Activated naive CD4-positive, alpha-beta T cell (primary cell): Measurements from ENCODE around the gene AUTS2.

ENCODE experiments used
- DNase-seq, 4 experiments: peaks; one replicate each; lab custom pipeline; 2025; lab: John Stamatoyannopoulos, UW

The AUTS2 gene

DNA sequence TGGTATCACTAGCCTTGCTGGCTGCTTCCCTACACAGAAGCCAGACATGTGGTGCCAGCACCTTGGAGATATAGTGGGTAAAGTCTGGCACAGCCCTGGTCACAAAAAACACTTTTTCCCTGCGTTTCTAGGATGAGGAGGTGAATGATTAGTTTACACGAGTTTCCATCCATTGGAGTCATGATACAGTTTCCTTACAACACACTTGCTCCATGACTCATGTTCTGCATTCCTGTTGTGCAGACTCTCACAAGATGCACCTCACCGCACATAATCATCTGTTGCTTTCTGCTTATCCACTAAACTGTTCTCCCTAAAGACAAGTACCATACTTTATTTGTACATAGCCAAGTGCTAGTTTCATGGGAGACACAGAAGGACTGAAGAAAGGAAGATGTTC, 786.6 kb downstream of the AUTS2 start:
- DNase-seq, result no peak

DNA sequence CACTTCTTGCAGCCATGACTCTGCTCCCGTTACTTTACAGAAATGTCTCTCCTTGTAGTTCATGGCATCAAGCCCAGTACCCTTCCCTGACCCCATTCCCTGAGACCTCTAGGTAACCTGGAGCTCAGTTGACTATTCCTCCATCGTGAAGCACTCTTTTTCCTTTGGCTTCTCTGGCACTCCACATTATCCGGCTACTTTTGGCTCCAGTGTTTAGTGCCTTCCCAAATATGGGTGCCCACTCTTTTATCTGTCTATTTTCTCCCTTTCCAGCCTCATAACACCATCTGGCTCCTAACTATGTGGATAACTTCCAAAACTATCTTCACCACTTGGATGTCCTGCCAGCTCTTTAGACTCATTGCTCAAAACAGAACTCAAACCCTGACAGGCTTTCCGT, 788.9 kb downstream of the AUTS2 start:
- no peak for DNase-seq

DNA sequence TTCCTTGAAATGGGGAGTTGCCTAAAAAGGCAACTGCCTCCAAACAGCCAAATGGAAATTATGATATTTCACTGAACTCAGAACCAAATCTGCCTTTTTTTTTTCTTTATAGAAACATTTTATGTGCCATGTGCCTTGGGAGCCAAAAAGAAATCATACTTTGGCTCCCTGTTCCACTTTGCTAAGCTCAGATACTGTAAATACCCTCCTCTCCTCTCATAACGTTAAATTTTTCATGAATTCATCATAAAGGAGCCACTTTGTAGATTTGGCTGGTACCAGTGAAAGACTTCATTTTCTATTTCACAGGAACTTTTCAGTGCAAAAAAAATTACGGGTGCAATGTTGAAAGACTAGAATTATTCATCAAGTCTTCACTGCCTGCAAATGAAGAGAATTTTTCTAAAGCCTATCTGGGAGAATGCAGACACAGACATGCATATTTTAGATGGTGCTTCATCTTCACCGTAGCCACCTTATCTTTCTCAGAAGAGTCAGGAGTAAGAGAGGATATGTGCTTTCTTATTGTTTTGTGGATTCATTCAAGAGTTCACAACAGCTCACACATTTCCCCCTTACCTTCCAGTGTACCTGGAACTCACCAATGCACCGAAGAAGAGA, 791.4 kb downstream of the AUTS2 start:
- DNase-seq, result no peak

DNA sequence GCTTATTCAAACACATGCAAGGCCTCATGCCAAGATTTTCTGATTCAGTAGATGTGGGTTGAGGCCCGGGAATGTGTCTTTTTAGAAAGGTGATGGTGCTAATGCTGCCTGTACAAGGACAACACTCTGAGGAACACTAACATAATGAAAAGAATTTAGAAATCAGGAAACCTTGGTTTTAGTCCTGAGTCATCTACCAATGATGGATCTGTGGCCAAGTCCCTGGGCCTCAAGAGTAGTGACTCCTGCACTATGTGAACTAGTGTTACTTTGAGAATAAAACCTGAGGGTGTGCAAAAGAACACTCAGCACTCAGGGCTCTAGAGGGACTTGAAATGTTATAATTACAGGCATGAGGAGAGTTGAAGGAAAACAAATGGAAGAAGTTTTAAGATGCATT, 792.0 kb downstream of the AUTS2 start:
- DNase-seq, result no peak

DNA sequence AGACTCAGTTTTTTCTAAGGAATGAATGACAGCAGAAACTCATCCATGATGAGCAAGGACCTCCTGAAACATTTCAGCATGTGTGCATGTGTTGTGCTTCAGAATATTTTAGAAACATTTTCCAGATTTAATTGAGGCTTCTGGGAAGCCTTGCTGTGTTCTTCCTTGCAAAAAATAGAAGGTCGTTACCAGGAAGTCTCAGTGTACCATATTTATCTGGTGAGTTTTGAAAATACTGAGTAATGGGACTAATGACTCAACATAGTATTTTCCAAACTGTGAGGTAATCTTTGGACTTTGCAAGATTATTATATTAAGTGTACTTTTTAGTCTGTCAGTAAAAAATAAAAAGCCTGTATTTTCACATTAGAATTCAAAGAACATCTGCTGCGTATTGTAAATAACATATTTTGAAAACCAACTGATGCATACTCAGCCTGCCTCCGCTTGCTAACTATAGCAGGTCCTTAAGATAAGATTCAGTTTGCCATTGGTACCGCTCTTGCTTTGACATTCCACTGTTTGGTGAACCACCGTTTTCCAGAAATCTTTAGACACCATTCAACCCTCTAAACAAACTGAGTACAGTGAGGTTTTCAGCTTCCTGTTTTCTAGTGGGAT, 794.1 kb downstream of the AUTS2 start:
- no peak for DNase-seq

DNA sequence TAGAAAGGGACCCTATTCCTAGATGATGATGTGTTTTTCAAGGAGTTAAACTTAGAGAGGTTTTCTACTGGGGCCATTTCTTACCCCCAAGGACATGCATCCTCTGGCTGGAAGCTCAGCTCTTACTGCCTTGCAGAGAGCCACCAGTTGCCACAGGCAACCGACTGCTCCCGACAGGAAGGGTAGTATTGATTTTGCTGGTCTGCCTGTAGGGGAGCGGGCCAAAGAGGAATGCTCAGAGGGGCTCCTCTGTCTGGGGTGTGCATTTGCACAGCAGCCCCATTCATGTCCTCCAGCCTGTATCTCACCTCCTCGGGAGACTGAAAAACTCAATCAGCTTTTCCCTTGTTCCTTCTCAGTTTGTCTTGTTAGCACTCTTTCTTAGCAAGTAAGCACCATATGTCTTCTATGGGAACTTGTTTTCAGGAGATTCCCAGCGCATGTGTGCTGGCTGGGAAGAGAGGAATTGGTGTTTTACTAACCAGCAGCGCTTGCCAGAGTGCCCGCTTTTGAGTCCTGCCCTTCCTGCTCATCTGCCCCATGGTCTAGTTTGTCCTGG, 794.7 kb downstream of the AUTS2 start:
- no peak for DNase-seq

DNA sequence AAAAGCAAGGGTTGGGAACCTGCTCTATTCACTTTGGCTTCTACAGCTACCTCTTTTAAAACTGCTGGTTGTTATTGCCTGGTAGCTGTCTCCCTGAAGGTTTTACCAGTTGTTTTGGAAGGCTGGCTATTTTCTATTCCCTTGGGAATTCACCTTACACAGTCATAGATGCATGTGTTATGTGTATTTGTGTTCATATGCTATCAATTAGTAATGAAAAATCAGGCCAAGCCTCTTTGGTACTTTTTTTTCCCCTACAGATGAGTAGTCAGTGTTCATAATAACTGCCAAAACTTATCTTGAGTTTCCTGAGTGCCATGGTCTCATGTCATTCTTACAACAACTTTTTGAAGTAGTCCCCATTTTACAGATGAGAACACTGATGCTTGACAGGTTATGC, 795.7 kb downstream of the AUTS2 start:
- no peak for DNase-seq

DNA sequence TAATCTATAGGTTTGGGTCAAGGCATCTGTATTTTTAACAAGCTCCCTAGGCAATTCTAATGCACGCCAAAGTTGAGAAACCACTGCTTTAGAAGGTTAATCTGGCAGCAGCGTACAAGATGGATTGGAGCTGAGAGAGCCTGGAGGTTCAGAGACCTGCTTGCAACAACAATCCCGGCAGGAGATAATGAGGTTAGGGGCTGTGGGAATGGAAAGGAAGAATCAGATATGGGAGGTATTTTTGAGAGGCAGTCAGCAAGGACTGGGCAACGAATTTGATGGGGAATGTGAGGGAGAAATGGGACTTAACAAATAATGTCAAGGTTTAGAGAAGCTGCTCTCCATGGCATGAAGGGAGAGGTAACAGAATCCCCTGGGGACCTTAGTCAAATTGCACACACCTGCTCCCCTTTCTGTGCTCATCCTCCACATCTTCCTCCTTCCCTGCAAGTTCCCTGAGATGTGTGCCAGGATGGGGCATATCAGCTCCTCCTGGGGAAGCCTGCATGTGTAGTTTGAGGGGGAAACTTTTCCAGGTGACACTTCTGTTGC, 802.6 kb downstream of the AUTS2 start:
- DNase-seq, result no peak

DNA sequence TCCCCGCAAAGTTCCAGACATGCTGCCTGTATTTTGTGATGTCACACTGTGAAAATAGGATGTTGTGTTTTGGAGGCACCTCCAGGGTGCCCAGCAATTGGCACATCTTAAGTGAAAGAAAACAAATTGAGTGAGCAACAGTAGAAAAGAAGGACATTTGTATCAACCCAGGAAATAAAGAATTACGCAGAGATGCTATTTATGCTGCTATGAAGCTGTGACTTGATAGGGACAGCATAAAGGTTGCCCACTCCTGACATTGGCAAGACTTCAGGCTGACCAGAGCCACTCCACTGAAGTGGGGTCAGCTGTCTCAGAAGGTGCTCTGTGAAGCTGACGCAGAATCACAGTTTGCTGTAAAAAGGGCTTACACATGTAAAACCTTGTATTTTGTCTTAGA, 803.8 kb downstream of the AUTS2 start:
- no peak for DNase-seq

DNA sequence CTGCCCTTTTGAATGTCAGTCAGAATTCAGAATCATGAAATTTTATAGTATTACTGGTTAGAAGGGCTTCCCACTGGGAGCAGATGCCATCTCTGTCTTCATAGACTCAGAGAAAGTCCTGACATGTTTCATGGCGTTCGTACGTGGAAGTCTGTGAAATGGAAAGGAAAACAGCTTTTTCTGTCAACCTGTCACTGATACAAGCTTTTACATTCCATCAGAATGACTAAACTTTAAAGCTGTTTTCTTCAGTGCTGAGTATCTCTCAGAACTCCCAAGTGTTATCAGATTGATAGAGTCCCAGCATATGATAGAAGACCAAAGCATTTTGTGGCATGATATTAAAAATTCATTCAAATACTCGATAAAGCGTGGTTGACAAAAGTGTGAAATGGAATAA, 807.0 kb downstream of the AUTS2 start:
- no peak for DNase-seq

DNA sequence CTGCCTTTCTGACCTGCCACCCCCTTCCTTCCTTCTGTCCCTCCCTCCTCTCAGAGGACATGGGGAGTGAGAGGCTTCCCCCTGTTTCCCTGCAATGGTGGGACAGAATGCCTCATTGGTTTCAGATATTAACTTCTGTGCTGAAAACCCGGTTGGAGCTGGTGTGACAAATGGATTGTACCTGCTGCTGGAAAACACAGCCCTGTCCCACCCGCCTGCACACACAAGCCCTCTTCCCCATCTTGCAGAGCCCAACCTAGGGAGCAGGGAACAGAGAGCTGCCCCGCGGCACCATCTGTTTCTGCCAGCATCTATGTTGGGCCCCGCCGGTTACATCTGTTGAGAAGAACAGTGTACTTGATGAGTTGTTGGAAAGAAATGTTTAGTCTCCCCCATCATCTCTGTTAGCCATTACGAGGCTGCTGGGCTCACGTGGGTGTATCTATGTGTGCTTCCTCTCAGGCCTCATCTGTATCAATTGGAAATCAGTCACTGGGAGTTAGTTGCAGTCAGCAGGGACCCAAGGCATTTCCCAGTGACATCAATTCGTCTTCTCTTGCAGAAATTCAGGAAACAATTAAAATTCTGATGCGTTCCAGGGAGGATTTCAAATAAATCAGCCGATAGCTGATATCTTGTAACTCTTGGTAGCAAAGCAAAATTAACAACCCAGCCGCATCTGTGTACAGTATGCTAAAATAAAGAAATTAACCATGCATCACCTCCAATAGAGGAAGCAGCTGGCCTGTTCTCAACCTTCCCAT, 808.1 kb downstream of the AUTS2 start:
- DNase-seq, result no peak

DNA sequence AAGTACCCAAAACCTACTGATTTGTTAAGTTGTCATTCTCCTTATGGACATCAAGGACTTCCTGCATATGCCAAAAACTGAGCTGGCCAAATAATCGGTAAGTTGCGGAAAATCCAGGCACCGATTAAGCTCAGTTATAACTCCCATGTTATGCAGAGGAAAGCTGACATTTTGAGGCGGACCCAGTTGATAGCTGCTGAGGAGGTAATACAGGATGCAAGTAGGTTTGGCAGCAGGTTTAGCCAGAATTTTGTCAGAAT, 808.6 kb downstream of the AUTS2 start:
- DNase-seq, result no peak

DNA sequence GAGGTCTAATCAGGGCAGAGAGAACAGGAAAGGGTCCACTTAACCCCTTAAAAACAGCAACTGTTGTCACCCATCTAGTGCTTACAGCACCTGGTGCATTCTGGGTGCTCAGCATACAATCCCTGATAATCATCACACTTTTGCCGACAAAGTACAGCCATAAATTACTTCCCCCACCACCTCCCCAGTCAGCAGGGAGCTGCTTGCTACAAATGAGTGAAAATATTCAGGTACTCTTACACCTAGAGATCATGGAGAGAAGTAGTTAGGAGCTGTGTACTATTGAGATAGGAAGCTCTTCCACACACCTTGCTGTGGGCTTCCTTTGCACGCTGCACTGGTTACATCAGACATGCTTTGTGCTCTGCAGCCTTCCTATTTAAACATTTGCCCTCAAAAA, 810.2 kb downstream of the AUTS2 start:
- no peak for DNase-seq

DNA sequence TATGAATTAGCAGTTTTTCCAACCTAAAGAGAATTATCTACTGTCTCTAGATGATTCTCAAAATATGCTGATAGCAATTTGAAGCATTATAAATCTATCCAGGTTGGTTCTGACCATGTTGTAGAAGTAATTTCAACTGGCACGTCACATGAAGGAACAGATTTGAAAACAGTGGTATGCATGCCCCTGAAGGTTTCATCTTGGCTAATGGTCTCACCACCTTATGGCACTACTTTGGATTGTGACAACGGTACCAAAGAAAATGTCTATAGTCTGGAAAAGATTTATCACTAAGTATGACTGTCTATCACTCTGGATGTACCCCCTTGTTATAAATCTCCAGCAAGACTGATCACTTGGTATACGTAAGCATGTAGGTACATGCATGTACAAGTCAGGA, 810.6 kb downstream of the AUTS2 start:
- no peak for DNase-seq

DNA sequence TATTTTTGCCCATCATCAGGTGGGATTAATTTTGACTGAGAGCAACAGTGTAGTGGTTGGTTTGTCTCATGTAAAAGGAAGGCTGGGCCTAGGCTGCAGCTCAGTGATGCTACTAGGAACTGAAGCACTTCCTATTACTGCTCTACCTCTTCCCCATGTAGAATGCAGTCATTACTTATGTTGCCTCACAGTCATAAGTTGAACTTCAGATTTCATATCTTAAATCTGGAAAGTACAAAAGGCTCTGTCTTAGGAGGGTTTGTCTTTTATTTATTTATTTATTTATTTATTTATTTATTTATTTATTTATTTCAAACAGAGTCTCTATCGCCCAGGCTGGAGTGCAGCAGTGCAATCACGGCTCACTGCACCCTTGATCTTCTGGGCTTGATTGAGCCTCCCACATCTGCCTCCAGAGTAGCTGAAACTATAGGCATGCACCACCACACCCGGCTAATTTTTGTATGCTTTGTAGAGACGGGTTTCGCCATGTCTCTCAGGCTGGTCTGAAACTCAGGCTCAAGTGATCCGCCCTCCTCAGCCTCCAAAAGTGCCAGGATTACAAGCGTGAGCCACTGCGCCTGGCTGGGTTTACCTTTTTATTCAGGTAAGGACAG, 812.0 kb downstream of the AUTS2 start:
- DNase-seq, result no peak

DNA sequence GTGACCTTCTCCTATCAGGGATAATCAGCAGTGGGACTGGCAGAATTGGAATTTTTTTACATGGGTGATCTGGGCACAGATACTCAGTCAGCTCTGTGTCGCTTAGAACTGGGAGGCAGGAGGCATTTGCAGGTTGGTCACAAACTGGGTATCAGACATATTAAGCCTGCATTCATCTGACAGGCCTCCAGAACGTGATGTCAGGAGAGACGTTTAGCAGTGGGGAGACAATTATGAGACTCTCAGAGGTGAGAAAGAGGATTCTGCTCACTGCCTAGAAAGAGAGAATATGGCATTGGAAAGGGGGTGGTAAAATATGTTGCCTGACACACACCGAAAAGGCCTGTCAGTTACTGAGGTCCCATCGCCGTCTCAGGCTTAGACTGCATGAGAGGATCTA, 816.1 kb downstream of the AUTS2 start:
- no peak for DNase-seq

DNA sequence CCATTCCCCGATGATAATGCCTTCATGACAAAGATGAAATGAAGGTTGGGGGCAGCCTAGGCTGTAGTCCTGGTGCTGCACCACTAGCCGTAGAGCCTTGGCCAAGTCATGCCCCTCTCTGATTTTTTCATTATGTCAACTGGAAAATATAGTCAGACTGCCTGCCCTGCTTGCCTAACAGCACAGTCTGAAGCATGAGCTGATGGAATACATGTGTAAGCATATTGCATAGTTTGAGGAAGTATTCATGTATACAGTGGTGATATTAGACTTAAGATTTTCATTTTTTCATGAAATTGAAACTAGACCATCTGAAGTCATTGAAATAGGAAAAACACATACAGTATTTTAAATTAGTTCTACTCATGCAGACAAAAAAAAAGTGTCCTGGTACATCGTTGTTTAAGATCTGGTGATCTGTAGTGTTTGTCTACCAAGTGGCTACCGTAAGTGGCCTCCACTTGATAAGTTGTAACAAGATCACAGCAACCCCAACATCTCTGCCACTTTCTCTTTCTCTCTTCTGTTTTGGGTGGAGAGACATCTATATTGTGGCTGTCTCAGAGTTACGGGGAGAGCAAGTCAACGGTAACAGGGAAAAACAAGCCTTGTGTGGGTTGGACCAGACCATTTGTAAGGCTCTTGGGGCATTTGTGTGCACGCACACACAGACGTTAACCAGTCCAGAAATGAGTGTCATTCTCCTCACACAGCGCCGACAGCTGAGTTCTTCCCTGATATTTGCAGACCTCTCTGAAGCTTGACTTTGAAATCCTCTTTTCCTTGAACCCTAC, 817.1 kb downstream of the AUTS2 start:
- DNase-seq, result no peak

DNA sequence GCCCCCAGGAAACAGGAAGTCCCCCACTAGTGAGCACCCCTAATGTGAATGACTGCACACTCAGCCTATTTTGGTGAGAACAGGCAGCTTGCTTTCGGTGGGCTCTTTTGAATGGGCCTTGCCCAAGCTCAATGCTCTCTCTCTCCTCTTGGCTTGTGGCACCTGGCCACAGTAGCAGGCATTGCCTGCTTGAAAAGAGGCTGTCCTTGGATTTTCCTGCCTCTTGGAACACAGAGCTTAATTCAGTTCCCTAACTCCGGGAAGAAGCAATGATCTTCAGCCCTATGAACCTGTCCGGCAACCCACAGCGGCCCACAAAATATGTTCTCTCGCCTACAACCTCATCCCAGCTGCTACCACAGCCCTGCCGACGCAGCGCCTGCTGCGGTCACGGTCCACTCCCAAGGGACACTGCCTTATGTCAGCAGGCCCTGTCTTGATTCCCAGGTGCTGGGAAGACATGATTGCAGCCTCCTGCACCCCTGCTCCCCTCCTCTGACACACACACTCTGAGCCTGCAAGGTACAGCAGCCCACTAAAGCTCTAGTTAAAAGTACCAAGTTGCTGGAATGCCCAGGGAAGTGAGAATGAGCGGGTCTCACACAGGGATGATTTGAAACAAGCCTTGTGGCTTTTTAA, 818.2 kb downstream of the AUTS2 start:
- no peak for DNase-seq

DNA sequence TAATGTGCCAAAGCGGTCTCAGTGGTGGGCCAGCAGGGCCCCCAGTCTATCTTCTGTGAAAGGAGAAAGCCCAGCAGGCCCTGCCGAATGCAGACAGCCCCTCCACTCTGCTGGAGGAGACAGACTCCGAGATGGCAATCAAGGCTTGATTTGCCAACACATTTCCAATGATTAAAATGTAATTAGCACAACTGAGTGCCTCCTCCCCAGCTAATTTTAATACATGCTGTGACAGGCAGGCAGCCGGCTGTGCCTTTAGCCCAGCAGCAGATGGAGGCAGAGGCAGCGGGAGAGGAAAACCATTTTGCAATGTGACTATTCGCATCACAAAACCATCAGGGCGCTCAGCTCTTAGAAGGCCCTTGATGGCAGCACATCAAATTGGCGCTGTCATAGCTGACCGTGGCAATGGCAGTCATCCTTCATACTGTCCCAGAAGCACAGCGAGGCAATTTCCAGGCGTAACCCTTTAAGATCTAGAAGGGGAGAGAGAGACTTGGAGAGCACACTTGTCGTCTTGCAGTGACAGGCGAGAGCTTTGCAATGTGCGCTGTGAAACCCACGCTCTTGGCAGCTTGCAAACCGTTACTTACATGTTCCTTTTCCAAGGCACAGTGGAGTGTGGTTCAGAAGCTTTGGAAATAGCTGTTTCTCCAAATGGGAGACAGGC, 818.8 kb downstream of the AUTS2 start:
- no peak for DNase-seq

DNA sequence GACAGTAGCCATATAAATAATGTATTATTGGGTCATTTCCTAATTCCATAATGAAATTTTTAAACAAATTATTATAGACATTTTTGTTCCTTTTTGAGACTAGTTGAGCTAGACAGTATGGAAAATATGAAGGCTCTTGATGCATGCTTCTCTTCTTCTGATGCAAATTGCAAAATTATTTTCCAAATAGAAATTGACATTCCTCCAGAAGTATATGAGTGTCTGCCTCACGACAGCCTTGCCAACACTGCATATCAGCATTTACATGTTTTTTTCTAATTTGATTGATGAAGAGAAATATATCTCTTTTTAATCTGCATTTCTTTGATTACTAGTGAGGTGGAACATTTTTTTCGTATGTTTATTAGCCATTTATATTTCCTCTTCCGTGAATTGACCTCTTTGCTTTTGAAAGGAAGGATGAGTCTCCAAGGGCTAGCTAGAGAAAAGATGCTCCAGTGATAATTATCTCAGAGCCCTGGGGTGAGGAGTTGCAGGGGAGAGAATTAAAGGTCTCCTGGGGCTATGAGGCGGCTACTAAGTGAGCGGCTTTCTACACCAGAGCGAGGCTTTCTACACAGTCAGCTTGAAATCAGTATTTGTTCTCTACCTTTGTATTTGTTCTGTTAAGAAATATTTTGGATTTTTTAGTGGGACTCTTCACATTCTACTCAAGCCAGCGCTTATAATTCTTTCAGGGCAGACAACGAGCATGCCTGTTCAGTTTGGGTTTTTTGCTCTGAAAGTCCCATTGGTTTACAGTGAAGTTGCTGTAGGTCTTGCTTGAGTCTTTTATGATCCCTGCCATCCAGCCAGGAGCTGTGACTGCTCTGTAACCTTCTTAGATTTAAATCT, 821.5 kb downstream of the AUTS2 start:
- DNase-seq, result no peak
